Measurements from ENCODE around the gene EED.
"Not testable (repeated sequence)": the region's sequence is repeated elsewhere in the genome, so short reads cannot be mapped to it uniquely, and the experiment has no call there.

EED gene

GRCh38 chr11:86219311-86220193 lies 25.0 kb upstream of the EED start:
- DNase-seq (ENCODE audit: low spot score), result no peak

- no peak for DNase-seq (ENCODE audit: low spot score)
Observed at GRCh38 chr11:86220653-86221052, 23.9 kb upstream of the EED start.

- no peak for DNase-seq (ENCODE audit: low spot score)
Observed at GRCh38 chr11:86222081-86222480, 22.5 kb upstream of the EED start.

- not testable (repeated sequence) for DNase-seq (ENCODE audit: low spot score)
Observed at GRCh38 chr11:86224575-86224974, 20.0 kb upstream of the EED start.

- DNase-seq (ENCODE audit: low spot score), result not testable (repeated sequence)
Observed at GRCh38 chr11:86225344-86225743, 19.2 kb upstream of the EED start.

GRCh38 chr11:86228269-86229038 lies 16.1 kb upstream of the EED start:
- DNase-seq (ENCODE audit: low spot score), result no peak

GRCh38 chr11:86229039-86229330 lies 15.6 kb upstream of the EED start:
- not testable (repeated sequence) for DNase-seq (ENCODE audit: low spot score)

GRCh38 chr11:86230179-86230804 lies 14.3 kb upstream of the EED start:
- no peak for DNase-seq (ENCODE audit: low spot score)

GRCh38 chr11:86230921-86231434 lies 13.6 kb upstream of the EED start:
- no peak for DNase-seq (ENCODE audit: low spot score)

- DNase-seq (ENCODE audit: low spot score), result no peak
Observed at GRCh38 chr11:86232556-86232955, 12.0 kb upstream of the EED start.

- DNase-seq (ENCODE audit: low spot score), result no peak
Observed at GRCh38 chr11:86234831-86235461, 9.6 kb upstream of the EED start.

- no peak for DNase-seq (ENCODE audit: low spot score)
Observed at GRCh38 chr11:86237267-86237804, 7.2 kb upstream of the EED start.

GRCh38 chr11:86240164-86240563 lies 4.4 kb upstream of the EED start:
- no peak for DNase-seq (ENCODE audit: low spot score)

GRCh38 chr11:86241956-86242535 lies 2.5 kb upstream of the EED start:
- no peak for DNase-seq (ENCODE audit: low spot score)

GRCh38 chr11:86243396-86243795 lies 1.2 kb upstream of the EED start:
- DNase-seq (ENCODE audit: low spot score), result no peak

- DNase-seq (ENCODE audit: low spot score), result peak; percentile 90
Observed at GRCh38 chr11:86244063-86244521, 461 bp upstream of the EED start.

GRCh38 chr11:86245369-86246292 lies 1.1 kb downstream of the EED start:
- peak; percentile 29 for DNase-seq (ENCODE audit: low spot score)

GRCh38 chr11:86246293-86246675 lies 1.7 kb downstream of the EED start:
- DNase-seq (ENCODE audit: low spot score), result no peak

GRCh38 chr11:86247608-86248007 lies 3.1 kb downstream of the EED start:
- DNase-seq (ENCODE audit: low spot score), result no peak

GRCh38 chr11:86248609-86249008 lies 4.1 kb downstream of the EED start:
- DNase-seq (ENCODE audit: low spot score), result no peak

Measured in D341Med (cell line).